Measurements from ENCODE around the gene ST6GAL1. TPM values are rescaled to one million over a fixed set of nuclear protein-coding genes. Genes with fewer than 3 reads are reported as not detected.

ST6GAL1 gene
- total RNA-seq, 4 donors from 2014 or later: 18.0 to 32.2 (median 20.9) TPM

DNA sequence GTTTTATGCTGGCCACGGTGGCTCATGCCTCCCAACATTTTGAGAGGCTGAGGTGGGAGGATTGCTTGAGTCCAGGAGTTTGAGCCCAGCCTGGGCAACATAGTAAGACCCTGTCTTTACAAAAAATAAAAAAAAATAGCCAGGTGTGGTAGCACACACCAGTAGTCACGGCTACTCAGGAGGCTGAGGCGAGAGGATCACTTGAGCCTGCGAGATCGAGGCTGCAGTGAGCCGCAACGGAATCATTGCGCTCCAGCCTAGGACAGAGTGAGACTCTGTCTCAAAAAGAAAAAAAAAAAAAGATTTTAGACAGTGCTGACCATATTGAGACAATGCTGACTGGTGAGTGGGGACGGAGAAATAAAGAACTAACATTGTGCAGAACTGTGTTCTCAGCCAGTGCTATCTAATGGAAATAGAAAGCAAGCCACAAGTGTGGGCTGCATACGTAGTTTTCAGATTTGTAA is 67.2 kb downstream of the ST6GAL1 start:
- Histone ChIP-seq H3K36me3 (no peaks in the 10 kb centered on the region), H3K27ac (no peak overlapping the region), H3K27me3 (no peaks in the 10 kb centered on the region), H3K4me3 (no peak overlapping the region), H3K9me3 (no peaks in the 10 kb centered on the region), H3K4me1 (no peaks in the 10 kb centered on the region)
- TF ChIP-seq, protein P1, sequence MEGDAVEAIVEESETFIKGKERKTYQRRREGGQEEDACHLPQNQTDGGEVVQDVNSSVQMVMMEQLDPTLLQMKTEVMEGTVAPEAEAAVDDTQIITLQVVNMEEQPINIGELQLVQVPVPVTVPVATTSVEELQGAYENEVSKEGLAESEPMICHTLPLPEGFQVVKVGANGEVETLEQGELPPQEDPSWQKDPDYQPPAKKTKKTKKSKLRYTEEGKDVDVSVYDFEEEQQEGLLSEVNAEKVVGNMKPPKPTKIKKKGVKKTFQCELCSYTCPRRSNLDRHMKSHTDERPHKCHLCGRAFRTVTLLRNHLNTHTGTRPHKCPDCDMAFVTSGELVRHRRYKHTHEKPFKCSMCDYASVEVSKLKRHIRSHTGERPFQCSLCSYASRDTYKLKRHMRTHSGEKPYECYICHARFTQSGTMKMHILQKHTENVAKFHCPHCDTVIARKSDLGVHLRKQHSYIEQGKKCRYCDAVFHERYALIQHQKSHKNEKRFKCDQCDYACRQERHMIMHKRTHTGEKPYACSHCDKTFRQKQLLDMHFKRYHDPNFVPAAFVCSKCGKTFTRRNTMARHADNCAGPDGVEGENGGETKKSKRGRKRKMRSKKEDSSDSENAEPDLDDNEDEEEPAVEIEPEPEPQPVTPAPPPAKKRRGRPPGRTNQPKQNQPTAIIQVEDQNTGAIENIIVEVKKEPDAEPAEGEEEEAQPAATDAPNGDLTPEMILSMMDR (IDR thresholded peaks at IDR 0.05): no peak
- no peak for TF ChIP-seq POLR2A (IDR thresholded peaks at IDR 0.05)
- TF ChIP-seq POLR2AphosphoS5 (IDR thresholded peaks at IDR 0.05): no peak
- no peak for TF ChIP-seq EP300 (IDR thresholded peaks at IDR 0.05)
- no peak for ATAC-seq
- 83 to 85% methylated on average over 8 to 10 of the region's 10 CpGs for WGBS, 2 donors (ENCODE audit: low coverage in 1 of 2)

DNA sequence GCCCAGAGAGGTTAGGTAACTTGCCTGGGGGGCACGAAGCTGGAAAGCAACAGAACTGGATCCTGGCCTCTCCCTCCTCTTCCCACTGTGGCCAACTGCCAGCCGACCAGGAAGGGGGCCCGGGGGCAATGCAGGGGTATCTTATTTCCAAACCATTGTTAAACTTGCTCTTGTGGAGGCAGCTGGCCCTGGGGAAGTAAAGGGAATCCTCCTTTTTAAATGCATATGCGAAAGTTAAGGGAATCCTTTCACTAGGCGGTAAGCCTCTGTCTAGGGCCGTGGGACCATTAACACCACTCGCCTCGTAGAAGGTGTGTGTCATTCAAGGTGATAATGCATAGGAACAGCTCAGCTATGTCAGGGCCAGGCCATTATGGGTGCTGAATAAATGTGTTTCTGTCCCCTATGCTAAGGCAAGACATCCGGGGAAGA is 68.6 kb downstream of the ST6GAL1 start:
- no peaks in the 10 kb centered on the region for H3K9me3 ChIP-seq
- H3K4me3 ChIP-seq: no peak overlapping the region
- H3K36me3 ChIP-seq: no peaks in the 10 kb centered on the region
- no peak for ATAC-seq
- H3K27ac ChIP-seq: no peak overlapping the region
- no peaks in the 10 kb centered on the region for H3K27me3 ChIP-seq
- 20 to 88% methylated on average over 1 to 6 of the region's 9 CpGs for WGBS, 2 donors (ENCODE audit: low coverage in 1 of 2)
- no peaks in the 10 kb centered on the region for H3K4me1 ChIP-seq
- TF ChIP-seq EP300 (IDR thresholded peaks at IDR 0.05): no peak

DNA sequence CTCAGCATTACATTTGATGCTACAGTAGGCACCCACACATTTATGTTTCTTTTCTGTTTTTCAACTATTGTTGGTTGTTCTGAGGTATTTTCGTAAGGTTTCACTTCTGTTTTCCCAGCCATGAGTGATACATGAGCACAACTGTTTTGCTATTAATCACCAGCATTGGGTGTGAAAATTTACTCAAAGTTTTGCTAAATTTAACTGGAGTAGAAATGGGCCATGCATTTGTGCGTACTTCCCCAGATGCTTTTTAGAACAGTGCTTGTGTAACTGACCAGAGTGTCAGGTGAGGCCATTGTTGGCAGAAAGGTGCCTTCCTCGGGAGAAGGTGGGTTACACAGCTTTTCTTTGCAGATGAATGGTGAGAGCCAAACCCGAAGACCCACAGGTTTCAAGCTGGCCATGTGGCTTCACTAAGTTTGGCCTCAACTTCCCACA is 70.4 kb downstream of the ST6GAL1 start:
- no peak overlapping the region for H3K4me3 ChIP-seq
- no peaks in the 10 kb centered on the region for H3K36me3 ChIP-seq
- H3K27me3 ChIP-seq: no peaks in the 10 kb centered on the region
- WGBS, 2 donors (ENCODE audit: low coverage in 1 of 2): 56 to 91% methylated on average over 1 to 3 of the region's 4 CpGs
- no peaks in the 10 kb centered on the region for H3K4me1 ChIP-seq
- TF ChIP-seq, protein P1 (IDR thresholded peaks at IDR 0.05): no peak
- no peak for TF ChIP-seq POLR2AphosphoS5 (IDR thresholded peaks at IDR 0.05)
- no peak for TF ChIP-seq POLR2A (IDR thresholded peaks at IDR 0.05)
- TF ChIP-seq EP300 (IDR thresholded peaks at IDR 0.05): no peak
- no peaks in the 10 kb centered on the region for H3K9me3 ChIP-seq
- H3K27ac ChIP-seq: no peak overlapping the region
- no peak for ATAC-seq

DNA sequence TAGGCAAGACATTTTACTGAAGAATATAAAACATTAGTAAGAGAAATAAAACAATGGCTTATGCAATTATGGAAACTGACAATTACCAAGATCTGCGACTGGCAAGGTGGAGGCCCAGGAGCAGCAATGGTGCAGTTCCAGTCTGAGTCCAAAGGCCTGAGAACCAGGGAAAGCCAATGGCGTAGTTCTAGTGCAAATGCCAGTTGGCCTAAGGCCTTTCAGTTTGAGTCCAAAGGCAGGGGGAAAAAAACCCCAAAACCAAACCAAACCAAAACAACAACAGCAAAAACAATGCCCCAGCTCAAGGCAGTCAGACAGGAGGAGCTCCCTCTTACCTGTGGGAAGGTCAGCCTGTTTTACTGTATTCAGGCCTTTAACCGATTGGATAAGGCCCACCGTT is 72.6 kb downstream of the ST6GAL1 start:
- 97 to 100% methylated on average over 3 of the region's 4 CpGs for WGBS, 2 donors (ENCODE audit: low coverage in 1 of 2)
- H3K27me3 ChIP-seq: no peaks in the 10 kb centered on the region
- ATAC-seq: no peak
- H3K27ac ChIP-seq: no peak overlapping the region
- H3K4me1 ChIP-seq: no peaks in the 10 kb centered on the region
- no peak overlapping the region for H3K4me3 ChIP-seq
- no peak for TF ChIP-seq POLR2A (IDR thresholded peaks at IDR 0.05)
- no peak for TF ChIP-seq EP300 (IDR thresholded peaks at IDR 0.05)
- no peak for TF ChIP-seq POLR2AphosphoS5 (IDR thresholded peaks at IDR 0.05)
- TF ChIP-seq, protein P1 (IDR thresholded peaks at IDR 0.05): no peak
- H3K36me3 ChIP-seq: no peaks in the 10 kb centered on the region
- no peaks in the 10 kb centered on the region for H3K9me3 ChIP-seq

DNA sequence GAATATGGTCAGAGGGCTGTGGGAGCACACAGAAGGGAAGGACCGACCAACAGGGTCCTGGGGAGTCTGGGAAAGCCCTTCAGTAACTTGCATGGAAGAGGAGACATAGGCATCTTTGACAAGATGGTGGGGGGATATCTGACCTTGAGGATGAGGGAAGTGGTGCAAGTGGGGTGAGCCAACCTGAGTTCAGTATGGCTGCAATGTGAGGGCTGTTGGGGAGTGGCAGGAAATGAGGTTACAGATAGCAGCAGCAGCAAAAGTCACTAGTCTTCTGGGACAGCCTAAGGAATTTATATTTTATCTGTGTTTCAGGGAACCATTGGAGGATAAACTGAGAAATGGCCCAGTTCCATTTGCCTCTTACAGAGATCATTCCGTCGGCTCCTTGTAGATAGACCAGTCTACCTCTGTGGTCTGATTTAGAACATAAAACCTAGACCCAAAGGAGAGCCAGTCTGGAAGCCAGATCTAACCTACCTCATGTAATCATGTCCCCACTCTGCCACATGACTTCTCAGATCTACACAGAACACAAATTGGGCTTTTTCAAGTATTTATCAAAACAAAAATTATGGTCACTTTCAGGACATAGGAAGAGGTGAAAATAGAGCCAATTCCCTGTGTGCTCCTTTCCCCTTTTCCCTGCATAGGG is 75.6 kb downstream of the ST6GAL1 start:
- H3K9me3 ChIP-seq: no peaks in the 10 kb centered on the region
- 89% methylated on average over 3 of the region's 3 CpGs; no CpG with 5 or more reads in 1 of the 2 donors for WGBS, 2 donors (ENCODE audit: low coverage in 1 of 2)
- TF ChIP-seq POLR2A (IDR thresholded peaks at IDR 0.05) (no peak), POLR2AphosphoS5 (IDR thresholded peaks at IDR 0.05) (no peak)
- TF ChIP-seq, protein P1 (IDR thresholded peaks at IDR 0.05): no peak
- no peaks in the 10 kb centered on the region for H3K36me3 ChIP-seq
- ATAC-seq: no peak
- H3K4me1 ChIP-seq: no peaks in the 10 kb centered on the region
- no peaks in the 10 kb centered on the region for H3K27me3 ChIP-seq
- no peak overlapping the region for H3K27ac ChIP-seq
- H3K4me3 ChIP-seq: no peak overlapping the region

All from gastroesophageal sphincter (tissue), 4 donors.